GM12874 (cell line): Measurements from ENCODE around the gene NTHL1.

Source experiments
- TF ChIP-seq, protein P1 (sequence below): IDR thresholded peaks from 2 replicates; pipeline ENCODE4 v1.5.1; 2011; ENCODE audit warnings: low read depth, mild to moderate bottlenecking, control low read depth, low read length, moderate library complexity; ENCODE audit not compliant: insufficient read depth

NTHL1 gene

GRCh38 chr16:2037647-2038381, 9.8 kb downstream of the NTHL1 start:
- TF ChIP-seq, protein P1, sequence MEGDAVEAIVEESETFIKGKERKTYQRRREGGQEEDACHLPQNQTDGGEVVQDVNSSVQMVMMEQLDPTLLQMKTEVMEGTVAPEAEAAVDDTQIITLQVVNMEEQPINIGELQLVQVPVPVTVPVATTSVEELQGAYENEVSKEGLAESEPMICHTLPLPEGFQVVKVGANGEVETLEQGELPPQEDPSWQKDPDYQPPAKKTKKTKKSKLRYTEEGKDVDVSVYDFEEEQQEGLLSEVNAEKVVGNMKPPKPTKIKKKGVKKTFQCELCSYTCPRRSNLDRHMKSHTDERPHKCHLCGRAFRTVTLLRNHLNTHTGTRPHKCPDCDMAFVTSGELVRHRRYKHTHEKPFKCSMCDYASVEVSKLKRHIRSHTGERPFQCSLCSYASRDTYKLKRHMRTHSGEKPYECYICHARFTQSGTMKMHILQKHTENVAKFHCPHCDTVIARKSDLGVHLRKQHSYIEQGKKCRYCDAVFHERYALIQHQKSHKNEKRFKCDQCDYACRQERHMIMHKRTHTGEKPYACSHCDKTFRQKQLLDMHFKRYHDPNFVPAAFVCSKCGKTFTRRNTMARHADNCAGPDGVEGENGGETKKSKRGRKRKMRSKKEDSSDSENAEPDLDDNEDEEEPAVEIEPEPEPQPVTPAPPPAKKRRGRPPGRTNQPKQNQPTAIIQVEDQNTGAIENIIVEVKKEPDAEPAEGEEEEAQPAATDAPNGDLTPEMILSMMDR, result no peak

DNA sequence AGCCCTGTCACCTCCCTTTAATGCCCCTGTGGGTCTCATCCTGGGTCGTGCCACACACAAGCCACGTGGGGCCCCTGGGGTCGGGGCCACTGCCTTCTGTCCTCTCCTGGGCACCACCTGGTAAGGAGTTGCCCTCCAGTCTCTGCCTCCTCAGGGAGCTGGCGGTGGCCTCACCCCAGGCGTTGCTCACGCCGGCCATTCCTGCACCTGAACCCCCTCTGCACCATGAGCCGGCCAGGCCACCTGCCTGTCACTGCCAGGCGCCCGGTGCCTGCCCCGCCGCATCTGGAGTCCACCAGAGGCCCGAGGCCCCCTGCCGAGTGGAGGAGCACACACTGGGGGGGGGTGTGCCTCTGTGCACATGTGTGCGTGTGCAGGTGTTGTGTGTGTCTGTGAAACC, 10.5 kb downstream of the NTHL1 start:
- TF ChIP-seq, protein P1, result no peak

GRCh38 chr16:2036200-2036966, 11.3 kb downstream of the NTHL1 start:
- TF ChIP-seq, protein P1, result no peak

DNA sequence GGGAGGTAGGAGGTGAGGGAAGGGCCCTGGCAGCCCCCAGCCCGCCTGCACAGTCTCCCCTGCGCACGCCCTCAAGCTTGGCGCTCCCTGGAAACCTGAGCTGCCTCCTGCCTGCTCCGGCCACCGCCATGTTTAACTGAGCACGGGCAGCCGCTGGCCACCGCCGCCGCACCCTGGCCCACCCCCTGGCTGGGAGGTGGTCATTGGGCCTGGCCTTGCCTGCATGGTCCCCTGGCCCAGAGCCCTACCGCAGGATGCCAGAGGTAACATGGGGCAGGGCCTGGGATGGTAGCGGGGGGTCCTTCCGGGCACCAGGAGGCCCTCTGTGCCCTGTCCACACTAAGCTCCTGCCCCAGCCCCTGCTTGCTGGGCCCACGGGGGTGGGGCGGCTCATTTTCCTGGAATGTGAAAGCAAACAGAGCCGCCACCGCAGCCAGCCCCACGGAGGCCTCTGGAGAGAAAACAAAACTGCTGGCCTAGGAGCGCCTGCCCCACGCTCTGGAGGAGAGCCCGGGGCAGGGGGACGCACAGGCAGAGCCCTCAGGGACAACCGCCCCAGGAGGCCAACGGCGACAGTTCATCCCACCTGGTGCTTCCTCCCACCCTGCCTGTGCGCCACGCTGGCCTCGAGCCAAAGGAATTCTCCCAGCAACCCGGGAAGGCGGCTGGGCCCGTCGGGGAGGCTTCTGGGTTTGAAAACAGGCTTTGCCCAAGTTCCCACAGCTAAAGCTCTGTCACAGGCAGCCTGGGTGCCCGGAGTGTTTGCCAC, 12.0 kb downstream of the NTHL1 start:
- TF ChIP-seq, protein P1, result no peak

DNA sequence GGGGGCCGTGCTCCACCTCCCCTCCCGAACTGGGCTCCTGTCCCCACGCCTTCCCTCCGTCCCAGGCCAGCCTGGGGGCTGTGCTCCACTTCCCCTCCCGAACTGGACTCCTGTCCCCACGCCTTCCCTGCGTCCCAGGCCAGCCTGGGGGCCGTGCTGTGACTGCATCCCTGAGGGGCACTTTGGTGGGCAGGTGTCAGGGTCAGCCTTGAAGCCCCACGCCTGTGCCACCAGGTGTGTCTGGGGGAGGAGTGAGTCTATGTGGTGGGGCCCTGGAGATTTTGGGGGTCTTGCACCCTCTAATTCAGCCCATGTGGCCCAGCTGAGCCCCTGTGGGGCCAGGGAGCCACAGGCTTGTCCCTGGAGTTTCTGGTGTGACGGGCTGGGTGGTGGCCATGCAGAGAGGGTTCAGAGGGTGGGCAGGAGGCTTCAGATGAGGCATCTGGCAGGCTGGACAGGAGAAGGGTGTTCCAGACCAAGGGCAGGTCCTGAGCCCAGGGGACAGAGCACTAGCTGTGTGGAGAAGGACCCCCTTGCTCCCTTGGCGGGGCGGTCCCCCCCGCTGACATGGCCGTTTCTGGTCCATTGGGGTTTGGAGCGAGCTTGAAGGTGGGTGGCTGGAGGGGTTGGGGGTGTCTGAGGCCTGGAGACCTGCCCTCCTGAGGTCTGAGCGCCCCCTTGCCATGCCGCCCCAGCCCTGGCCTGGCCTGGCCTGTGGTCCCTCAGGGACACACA, 12.8 kb downstream of the NTHL1 start:
- TF ChIP-seq, protein P1, result no peak

DNA sequence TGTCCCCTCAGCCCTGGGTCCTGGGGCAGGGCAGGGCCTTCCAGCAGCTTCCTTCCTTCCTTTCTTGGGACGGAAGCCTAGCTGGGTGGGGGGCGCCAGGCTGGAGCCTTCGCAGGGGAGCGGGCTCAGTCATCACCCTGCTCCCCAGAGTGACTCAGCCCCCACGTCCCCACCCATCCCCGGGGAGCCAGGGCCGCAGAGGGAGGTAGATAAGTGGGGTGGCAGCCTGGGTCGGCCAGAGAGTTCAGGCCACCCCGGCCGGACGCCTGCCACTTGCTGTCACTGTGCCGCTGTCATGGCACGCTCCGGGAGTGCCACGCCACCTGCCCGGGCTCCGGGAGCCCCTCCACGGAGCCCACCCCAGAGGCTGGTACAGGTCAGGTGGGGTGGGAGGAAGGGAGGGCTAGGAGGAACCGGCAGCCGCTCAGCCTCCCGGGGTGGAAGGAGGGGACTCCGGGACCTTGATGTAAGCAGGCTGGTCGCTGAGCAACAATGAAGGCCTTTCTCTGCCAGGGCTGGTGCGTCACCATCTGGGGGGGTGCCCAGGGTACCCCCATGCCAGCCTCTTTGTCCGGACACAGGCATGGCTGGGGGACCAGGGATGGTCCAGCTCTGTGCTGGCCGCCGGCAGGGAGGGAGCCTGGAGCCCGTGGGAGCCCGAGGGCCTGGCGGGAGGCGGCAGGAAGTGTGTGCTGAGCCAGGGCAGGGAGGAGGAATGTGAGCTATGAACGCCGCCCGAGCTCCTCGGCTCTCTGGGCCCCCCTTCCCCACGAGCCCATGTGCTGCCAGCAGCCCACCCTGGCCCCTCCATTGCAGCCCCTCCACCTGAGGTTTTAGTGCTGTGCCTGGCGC, 14.4 kb downstream of the NTHL1 start:
- TF ChIP-seq, protein P1, result no peak
